HepG2 (cell line): Measurements from ENCODE around the gene PLEKHH3. TPM values are rescaled to one million over a fixed set of nuclear protein-coding genes. Genes with fewer than 3 reads are reported as not detected.
A peak's percentile ranks its signal among the peaks of the same experiment; 100 is the strongest.

Experiments used
- MAFK ChIP-seq, 2 experiments: IDR thresholded peaks in 1 of 2; conservative IDR thresholded peaks in 1 of 2; 2 replicates each; pipeline ENCODE4 v1.6.1; 2011; ENCODE audit warnings: improper control_type of control experiment in 2 of 2, low read length in 2 of 2
- RELA ChIP-seq: sonication (generic); formaldehyde crosslinking; IDR thresholded peaks from 2 replicates; pipeline ENCODE4 v1.4.0; 2020; ENCODE audit warnings: missing genetic modification reagents
- SIX1 ChIP-seq: sonication (generic); formaldehyde crosslinking; IDR thresholded peaks from 2 replicates; pipeline ENCODE4 v1.4.0; 2020; ENCODE audit warnings: missing genetic modification reagents, borderline replicate concordance
- TBL1XR1 ChIP-seq: fragments of 150-350 bp; IDR thresholded peaks from 2 replicates; pipeline ENCODE4 v1.6.1; 2014; ENCODE audit warnings: borderline replicate concordance, low read length; ENCODE audit not compliant: partially characterized antibody
- ZMYM4 ChIP-seq: sonication (generic); formaldehyde crosslinking; IDR thresholded peaks from 2 replicates; pipeline ENCODE4 v1.8.1; 2023; ENCODE audit warnings: mild to moderate bottlenecking, missing genetic modification reagents
- ZNF138 ChIP-seq: sonication (generic); formaldehyde crosslinking; IDR thresholded peaks from 2 replicates; pipeline ENCODE4 v1.5.0; 2020; ENCODE audit warnings: mild to moderate bottlenecking, low read depth, missing genetic modification reagents
- ZNF17 ChIP-seq: sonication (generic); formaldehyde crosslinking; IDR thresholded peaks from 2 replicates; pipeline ENCODE4 v1.5.0; 2020; ENCODE audit warnings: mild to moderate bottlenecking, missing genetic modification reagents
- ZNF30 ChIP-seq: sonication (generic); formaldehyde crosslinking; IDR thresholded peaks from 2 replicates; pipeline ENCODE4 v1.5.0; 2020; ENCODE audit warnings: mild to moderate bottlenecking, missing genetic modification reagents
- ZNF496 ChIP-seq: sonication (generic); formaldehyde crosslinking; IDR thresholded peaks from 2 replicates; pipeline ENCODE4 v1.8.1; 2023; ENCODE audit warnings: mild to moderate bottlenecking, moderate library complexity, missing genetic modification reagents; ENCODE audit not compliant: insufficient replicate concordance
- ZSCAN12 ChIP-seq: sonication (generic); formaldehyde crosslinking; IDR thresholded peaks from 2 replicates; pipeline ENCODE4 v1.9.0; 2021; ENCODE audit warnings: mild to moderate bottlenecking, missing genetic modification reagents
- polyA plus RNA-seq, 8 experiments: library from polyadenylated mRNA; depleted of rRNA in 3 of 8; stranded (reverse) in 7 of 8; unstranded in 1 of 8; fragments of >200 nt; fragmentation: Illumina TruSeq in 4 of 8; extraction: Trizol in 4 of 8; gene quantifications; 2 replicates each; pipeline versions ENCODE4 v1.2.1 to v1.2.3, GENCODE V29; 2011 to 2016; ENCODE audit warnings: low read depth in 4 of 8, missing spikeins in 1 of 8, mixed read lengths in 1 of 8; ENCODE audit not compliant: insufficient read depth in 1 of 8
- total RNA-seq, 5 experiments: library from RNA; depleted of rRNA; stranded (reverse); fragments of >200 nt; fragmentation: Illumina TruSeq; extraction: Trizol; gene quantifications; 2 replicates each; pipeline ENCODE4 v1.2.3, GENCODE V29; 2016; ENCODE audit warnings: low read depth in 1 of 5
- TF ChIP-seq, protein P1 (sequence below): sonication (generic); formaldehyde crosslinking; IDR thresholded peaks from 2 replicates; pipeline ENCODE4 v1.4.0; 2020; ENCODE audit warnings: missing genetic modification reagents, borderline replicate concordance
- TF ChIP-seq, protein P2 (sequence below): sonication (generic); formaldehyde crosslinking; IDR thresholded peaks from 2 replicates; pipeline ENCODE4 v1.4.0; 2020; ENCODE audit warnings: missing genetic modification reagents
- TF ChIP-seq, protein P3 (sequence below): sonication (generic); formaldehyde crosslinking; IDR thresholded peaks from 2 replicates; pipeline ENCODE4 v1.4.0; 2020; ENCODE audit warnings: missing genetic modification reagents
- TF ChIP-seq, protein P4 (sequence below): sonication (generic); formaldehyde crosslinking; IDR thresholded peaks from 2 replicates; pipeline ENCODE4 v1.4.0; 2020; ENCODE audit warnings: missing genetic modification reagents
- TF ChIP-seq, protein P5 (sequence below): sonication (generic); formaldehyde crosslinking; IDR thresholded peaks from 2 replicates; pipeline ENCODE4 v1.8.1; 2023; ENCODE audit warnings: mild to moderate bottlenecking, moderate library complexity, missing genetic modification reagents

PLEKHH3 gene
- total and polyA plus RNA-seq, 2 of the 13 experiments (the other 11 are each of a cell fraction or from before 2014, with no cell fraction given): 6.0 to 19.9 TPM

DNA sequence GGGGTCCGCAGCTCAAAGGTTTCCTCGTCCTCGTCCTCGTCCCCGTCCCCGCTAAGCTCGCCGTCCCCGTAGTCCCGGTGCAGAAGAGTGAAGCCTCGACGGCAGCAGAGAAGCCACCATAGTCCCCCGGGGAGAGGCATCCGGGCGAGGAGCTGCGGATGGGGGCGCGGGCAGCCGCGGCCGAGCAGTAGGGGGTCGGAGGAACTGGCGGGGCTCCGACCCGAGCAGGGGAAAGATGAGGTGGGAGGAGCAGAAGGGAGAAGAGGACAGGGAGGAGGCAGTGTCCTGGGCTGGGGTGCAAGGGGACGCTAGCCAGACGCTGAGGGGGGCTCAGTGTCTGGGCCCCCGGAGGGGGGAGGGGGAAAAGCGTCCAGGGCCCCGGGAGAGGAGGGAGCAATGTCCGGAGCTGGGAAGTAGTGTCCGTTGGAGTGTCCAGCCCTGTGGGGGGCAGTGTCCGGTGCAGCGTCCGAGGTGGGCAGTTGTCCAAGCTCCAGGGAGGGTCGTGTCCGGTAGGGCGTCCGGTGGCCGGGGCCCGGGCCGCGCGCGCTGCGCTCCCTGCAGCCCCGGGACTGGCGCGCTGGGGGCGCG is at the start of gene PLEKHH3 (continued):
- TF ChIP-seq, protein P1, sequence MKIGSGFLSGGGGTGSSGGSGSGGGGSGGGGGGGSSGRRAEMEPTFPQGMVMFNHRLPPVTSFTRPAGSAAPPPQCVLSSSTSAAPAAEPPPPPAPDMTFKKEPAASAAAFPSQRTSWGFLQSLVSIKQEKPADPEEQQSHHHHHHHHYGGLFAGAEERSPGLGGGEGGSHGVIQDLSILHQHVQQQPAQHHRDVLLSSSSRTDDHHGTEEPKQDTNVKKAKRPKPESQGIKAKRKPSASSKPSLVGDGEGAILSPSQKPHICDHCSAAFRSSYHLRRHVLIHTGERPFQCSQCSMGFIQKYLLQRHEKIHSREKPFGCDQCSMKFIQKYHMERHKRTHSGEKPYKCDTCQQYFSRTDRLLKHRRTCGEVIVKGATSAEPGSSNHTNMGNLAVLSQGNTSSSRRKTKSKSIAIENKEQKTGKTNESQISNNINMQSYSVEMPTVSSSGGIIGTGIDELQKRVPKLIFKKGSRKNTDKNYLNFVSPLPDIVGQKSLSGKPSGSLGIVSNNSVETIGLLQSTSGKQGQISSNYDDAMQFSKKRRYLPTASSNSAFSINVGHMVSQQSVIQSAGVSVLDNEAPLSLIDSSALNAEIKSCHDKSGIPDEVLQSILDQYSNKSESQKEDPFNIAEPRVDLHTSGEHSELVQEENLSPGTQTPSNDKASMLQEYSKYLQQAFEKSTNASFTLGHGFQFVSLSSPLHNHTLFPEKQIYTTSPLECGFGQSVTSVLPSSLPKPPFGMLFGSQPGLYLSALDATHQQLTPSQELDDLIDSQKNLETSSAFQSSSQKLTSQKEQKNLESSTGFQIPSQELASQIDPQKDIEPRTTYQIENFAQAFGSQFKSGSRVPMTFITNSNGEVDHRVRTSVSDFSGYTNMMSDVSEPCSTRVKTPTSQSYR (CRISPR knock-in tag): peak; percentile 69; the same call in 1 of the 2 replicates
- TF ChIP-seq RELA (CRISPR knock-in tag) (no peak), ZNF496 (CRISPR knock-in tag) (no peak), MAFK (conservative IDR thresholded peaks at IDR 0.05 in 1 of 2, IDR thresholded peaks at IDR 0.05 in 1 of 2; ENCODE audit: low read length in 2 of 2) (no peak), ZMYM4 (CRISPR knock-in tag) (peak; percentile 52; the same call in 1 of the 2 replicates), ZNF138 (CRISPR knock-in tag) (0 out of 2 replicates have a peak, but pooled peaks have one; percentile 27), ZNF17 (CRISPR knock-in tag) (no peak), ZNF30 (CRISPR knock-in tag) (no peak), TBL1XR1 (no peak), ZSCAN12 (no peak), SIX1 (no peak)
- TF ChIP-seq, protein P2, sequence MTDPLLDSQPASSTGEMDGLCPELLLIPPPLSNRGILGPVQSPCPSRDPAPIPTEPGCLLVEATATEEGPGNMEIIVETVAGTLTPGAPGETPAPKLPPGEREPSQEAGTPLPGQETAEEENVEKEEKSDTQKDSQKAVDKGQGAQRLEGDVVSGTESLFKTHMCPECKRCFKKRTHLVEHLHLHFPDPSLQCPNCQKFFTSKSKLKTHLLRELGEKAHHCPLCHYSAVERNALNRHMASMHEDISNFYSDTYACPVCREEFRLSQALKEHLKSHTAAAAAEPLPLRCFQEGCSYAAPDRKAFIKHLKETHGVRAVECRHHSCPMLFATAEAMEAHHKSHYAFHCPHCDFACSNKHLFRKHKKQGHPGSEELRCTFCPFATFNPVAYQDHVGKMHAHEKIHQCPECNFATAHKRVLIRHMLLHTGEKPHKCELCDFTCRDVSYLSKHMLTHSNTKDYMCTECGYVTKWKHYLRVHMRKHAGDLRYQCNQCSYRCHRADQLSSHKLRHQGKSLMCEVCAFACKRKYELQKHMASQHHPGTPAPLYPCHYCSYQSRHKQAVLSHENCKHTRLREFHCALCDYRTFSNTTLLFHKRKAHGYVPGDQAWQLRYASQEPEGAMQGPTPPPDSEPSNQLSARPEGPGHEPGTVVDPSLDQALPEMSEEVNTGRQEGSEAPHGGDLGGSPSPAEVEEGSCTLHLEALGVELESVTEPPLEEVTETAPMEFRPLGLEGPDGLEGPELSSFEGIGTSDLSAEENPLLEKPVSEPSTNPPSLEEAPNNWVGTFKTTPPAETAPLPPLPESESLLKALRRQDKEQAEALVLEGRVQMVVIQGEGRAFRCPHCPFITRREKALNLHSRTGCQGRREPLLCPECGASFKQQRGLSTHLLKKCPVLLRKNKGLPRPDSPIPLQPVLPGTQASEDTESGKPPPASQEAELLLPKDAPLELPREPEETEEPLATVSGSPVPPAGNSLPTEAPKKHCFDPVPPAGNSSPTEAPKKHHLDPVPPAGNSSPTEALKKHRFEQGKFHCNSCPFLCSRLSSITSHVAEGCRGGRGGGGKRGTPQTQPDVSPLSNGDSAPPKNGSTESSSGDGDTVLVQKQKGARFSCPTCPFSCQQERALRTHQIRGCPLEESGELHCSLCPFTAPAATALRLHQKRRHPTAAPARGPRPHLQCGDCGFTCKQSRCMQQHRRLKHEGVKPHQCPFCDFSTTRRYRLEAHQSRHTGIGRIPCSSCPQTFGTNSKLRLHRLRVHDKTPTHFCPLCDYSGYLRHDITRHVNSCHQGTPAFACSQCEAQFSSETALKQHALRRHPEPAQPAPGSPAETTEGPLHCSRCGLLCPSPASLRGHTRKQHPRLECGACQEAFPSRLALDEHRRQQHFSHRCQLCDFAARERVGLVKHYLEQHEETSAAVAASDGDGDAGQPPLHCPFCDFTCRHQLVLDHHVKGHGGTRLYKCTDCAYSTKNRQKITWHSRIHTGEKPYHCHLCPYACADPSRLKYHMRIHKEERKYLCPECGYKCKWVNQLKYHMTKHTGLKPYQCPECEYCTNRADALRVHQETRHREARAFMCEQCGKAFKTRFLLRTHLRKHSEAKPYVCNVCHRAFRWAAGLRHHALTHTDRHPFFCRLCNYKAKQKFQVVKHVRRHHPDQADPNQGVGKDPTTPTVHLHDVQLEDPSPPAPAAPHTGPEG: peak; percentile 59; the same call in 1 of the 2 replicates
- TF ChIP-seq, protein P3, sequence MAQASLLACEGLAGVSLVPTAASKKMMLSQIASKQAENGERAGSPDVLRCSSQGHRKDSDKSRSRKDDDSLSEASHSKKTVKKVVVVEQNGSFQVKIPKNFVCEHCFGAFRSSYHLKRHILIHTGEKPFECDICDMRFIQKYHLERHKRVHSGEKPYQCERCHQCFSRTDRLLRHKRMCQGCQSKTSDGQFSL (CRISPR knock-in tag): peak; percentile 33
- TF ChIP-seq, protein P4, sequence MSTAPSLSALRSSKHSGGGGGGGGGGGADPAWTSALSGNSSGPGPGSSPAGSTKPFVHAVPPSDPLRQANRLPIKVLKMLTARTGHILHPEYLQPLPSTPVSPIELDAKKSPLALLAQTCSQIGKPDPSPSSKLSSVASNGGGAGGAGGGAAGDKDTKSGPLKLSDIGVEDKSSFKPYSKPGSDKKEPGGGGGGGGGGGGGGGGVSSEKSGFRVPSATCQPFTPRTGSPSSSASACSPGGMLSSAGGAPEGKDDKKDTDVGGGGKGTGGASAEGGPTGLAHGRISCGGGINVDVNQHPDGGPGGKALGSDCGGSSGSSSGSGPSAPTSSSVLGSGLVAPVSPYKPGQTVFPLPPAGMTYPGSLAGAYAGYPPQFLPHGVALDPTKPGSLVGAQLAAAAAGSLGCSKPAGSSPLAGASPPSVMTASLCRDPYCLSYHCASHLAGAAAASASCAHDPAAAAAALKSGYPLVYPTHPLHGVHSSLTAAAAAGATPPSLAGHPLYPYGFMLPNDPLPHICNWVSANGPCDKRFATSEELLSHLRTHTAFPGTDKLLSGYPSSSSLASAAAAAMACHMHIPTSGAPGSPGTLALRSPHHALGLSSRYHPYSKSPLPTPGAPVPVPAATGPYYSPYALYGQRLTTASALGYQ (CRISPR knock-in tag): peak; percentile 19; the same call in 1 of the 2 replicates
- TF ChIP-seq, protein P5, sequence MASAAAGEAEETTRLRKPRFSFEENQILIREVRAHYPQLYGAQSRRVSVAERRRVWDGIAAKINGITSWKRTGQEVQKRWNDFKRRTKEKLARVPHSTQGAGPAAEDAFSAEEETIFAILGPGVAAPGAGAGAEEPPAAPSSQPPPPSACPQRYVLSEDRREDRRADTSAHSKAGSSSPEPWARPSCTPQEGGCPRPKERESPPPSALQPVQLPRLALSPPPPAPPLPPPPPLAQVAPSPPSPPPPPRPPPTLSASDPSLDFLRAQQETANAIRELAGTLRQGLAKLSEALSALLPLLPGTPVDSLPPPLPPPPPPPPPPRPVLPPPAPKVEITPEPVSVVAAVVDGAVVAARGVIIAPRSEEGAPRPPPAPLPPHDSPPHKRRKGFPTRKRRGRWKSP (CRISPR knock-in tag): peak; percentile 22; the same call in 1 of the 2 replicates
